ENCODE data around the gene KCNQ5.

DNA sequence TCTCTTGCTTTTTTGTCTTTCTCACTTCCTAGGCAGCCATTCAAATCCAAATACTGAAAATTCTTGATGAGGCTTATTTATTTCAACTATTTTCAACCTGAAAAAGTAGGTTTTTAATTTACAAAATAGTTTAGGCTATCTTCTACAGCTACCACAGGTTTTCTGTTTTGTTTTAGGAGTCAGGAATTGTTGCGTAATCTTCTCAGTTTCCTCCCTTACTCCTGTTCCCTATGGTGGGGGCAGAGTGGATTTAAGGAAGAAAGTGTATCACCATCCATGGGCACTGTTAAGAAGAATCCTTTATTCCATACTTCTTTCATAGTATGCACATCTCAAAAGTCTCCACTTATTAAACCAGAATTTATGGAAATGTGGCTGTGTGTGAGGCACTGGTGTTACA is 421.0 kb downstream of the KCNQ5 start:
- TF ChIP-seq, protein P1, sequence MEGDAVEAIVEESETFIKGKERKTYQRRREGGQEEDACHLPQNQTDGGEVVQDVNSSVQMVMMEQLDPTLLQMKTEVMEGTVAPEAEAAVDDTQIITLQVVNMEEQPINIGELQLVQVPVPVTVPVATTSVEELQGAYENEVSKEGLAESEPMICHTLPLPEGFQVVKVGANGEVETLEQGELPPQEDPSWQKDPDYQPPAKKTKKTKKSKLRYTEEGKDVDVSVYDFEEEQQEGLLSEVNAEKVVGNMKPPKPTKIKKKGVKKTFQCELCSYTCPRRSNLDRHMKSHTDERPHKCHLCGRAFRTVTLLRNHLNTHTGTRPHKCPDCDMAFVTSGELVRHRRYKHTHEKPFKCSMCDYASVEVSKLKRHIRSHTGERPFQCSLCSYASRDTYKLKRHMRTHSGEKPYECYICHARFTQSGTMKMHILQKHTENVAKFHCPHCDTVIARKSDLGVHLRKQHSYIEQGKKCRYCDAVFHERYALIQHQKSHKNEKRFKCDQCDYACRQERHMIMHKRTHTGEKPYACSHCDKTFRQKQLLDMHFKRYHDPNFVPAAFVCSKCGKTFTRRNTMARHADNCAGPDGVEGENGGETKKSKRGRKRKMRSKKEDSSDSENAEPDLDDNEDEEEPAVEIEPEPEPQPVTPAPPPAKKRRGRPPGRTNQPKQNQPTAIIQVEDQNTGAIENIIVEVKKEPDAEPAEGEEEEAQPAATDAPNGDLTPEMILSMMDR (IDR thresholded peaks at IDR 0.05), result no peak
- TF ChIP-seq POLR2A (IDR thresholded peaks at IDR 0.05), result no peak
